ENCODE measurements around the gene DCAF4.

DNA sequence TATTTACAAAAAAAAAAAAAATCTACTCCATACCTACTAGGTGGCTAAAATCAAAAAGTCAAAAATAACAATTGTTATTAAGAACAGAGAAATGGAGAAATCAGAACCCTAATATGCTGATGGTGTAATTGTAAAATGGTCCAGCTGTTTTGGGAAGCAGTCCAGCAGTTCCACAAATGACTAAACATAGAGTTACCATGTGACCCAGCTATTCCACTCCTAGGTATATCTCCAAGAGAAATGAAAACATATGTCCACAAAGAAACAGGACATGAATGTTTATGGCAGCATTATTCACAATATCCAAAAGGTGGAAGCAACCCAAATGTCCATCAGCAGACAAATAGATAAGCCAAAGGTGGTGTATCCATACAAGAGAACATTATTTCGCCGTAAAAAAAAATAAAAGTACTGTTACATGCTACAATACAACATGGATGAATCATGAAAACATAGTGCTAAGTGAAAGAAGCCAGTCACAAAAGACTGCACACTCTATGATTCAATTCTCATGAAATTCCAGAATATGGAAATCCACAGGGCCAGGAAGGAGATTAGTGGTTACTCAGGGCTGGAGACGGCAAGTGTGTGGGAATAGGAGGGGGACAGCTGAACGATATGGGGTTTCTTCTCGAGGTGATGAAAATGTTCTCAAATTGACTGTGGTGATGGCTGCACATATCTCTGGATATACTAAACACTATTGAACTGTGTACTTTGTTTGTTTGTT is 23.3 kb upstream of the DCAF4 start:
- TF ChIP-seq, protein P1, sequence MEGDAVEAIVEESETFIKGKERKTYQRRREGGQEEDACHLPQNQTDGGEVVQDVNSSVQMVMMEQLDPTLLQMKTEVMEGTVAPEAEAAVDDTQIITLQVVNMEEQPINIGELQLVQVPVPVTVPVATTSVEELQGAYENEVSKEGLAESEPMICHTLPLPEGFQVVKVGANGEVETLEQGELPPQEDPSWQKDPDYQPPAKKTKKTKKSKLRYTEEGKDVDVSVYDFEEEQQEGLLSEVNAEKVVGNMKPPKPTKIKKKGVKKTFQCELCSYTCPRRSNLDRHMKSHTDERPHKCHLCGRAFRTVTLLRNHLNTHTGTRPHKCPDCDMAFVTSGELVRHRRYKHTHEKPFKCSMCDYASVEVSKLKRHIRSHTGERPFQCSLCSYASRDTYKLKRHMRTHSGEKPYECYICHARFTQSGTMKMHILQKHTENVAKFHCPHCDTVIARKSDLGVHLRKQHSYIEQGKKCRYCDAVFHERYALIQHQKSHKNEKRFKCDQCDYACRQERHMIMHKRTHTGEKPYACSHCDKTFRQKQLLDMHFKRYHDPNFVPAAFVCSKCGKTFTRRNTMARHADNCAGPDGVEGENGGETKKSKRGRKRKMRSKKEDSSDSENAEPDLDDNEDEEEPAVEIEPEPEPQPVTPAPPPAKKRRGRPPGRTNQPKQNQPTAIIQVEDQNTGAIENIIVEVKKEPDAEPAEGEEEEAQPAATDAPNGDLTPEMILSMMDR (conservative IDR thresholded peaks at IDR 0.05; ENCODE audit: low read depth, low read length) = no peak
- no peak for TF ChIP-seq POLR2A (IDR thresholded peaks at IDR 0.05; ENCODE audit: low read depth, low read length)
- no peak for TF ChIP-seq MAZ (IDR thresholded peaks at IDR 0.05; ENCODE audit: borderline replicate concordance, low read depth, low read length)
- no peak for TF ChIP-seq RAD21 (IDR thresholded peaks at IDR 0.05; ENCODE audit: low read length)
- TF ChIP-seq NFE2L2 (IDR thresholded peaks at IDR 0.05; ENCODE audit: low read depth, low read length) = no peak
- TF ChIP-seq RFX5 (IDR thresholded peaks at IDR 0.05; ENCODE audit: low read depth, low read length) = no peak
- TF ChIP-seq FOS (IDR thresholded peaks at IDR 0.05; ENCODE audit: low read depth, low read length) = no peak
- TF ChIP-seq CEBPB (IDR thresholded peaks at IDR 0.05; ENCODE audit: low read depth, low read length) = no peak
- no peak for TF ChIP-seq SMC3 (IDR thresholded peaks at IDR 0.05; ENCODE audit: low read depth, low read length)
- TF ChIP-seq, protein P2, sequence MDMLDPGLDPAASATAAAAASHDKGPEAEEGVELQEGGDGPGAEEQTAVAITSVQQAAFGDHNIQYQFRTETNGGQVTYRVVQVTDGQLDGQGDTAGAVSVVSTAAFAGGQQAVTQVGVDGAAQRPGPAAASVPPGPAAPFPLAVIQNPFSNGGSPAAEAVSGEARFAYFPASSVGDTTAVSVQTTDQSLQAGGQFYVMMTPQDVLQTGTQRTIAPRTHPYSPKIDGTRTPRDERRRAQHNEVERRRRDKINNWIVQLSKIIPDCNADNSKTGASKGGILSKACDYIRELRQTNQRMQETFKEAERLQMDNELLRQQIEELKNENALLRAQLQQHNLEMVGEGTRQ (IDR thresholded peaks at IDR 0.05; ENCODE audit: low read depth, low read length) = no peak
- no peak for TF ChIP-seq MXI1 (IDR thresholded peaks at IDR 0.05; ENCODE audit: borderline replicate concordance, low read depth, low read length)

Measured in IMR-90 (cell line).